ENCODE measurements around the gene RNF213.

Gene RNF213

GRCh38 chr17:80385046-80385445 is 124.4 kb downstream of the RNF213 start:
- no peak for TF ChIP-seq CTCF (conservative IDR thresholded peaks at IDR 0.05; ENCODE audit: control insufficient read depth, insufficient read depth, low read depth, low read length)
- H3K4me3 ChIP-seq (ENCODE audit: control insufficient read depth, low read depth, low read length): no peak overlapping the region
- DNase-seq (ENCODE audit: low read depth): no peak

GRCh38 chr17:80386341-80386740 is 125.7 kb downstream of the RNF213 start:
- no peak for DNase-seq (ENCODE audit: low read depth)
- H3K4me3 ChIP-seq (ENCODE audit: control insufficient read depth, low read depth, low read length): no peak overlapping the region
- TF ChIP-seq CTCF (conservative IDR thresholded peaks at IDR 0.05; ENCODE audit: control insufficient read depth, insufficient read depth, low read depth, low read length): no peak

- no peak for TF ChIP-seq CTCF (conservative IDR thresholded peaks at IDR 0.05; ENCODE audit: control insufficient read depth, insufficient read depth, low read depth, low read length)
- H3K4me3 ChIP-seq (ENCODE audit: control insufficient read depth, low read depth, low read length): no peak overlapping the region
- DNase-seq (ENCODE audit: low read depth): no peak
Observed at GRCh38 chr17:80387071-80387470, 126.4 kb downstream of the RNF213 start.

GRCh38 chr17:80388175-80388574 is 127.5 kb downstream of the RNF213 start:
- TF ChIP-seq CTCF (conservative IDR thresholded peaks at IDR 0.05; ENCODE audit: control insufficient read depth, insufficient read depth, low read depth, low read length): no peak
- no peak overlapping the region for H3K4me3 ChIP-seq (ENCODE audit: control insufficient read depth, low read depth, low read length)
- DNase-seq (ENCODE audit: low read depth): no peak

- no peak overlapping the region for H3K4me3 ChIP-seq (ENCODE audit: control insufficient read depth, low read depth, low read length)
- no peak for DNase-seq (ENCODE audit: low read depth)
- no peak for TF ChIP-seq CTCF (conservative IDR thresholded peaks at IDR 0.05; ENCODE audit: control insufficient read depth, insufficient read depth, low read depth, low read length)
Observed at GRCh38 chr17:80388601-80389000, 127.9 kb downstream of the RNF213 start.

- no peak overlapping the region for H3K4me3 ChIP-seq (ENCODE audit: control insufficient read depth, low read depth, low read length)
- TF ChIP-seq CTCF (conservative IDR thresholded peaks at IDR 0.05; ENCODE audit: control insufficient read depth, insufficient read depth, low read depth, low read length): no peak
- no peak for DNase-seq (ENCODE audit: low read depth)
Observed at GRCh38 chr17:80389011-80389995, 128.7 kb downstream of the RNF213 start.
